SK-N-SH treated with all-trans-retinoic acid at 6 μM for 48 hours (cell line): ENCODE measurements around the gene NAP1L4.

ENCODE experiments used
- ARNTL ChIP-seq: fragments of 450-650 bp; formaldehyde crosslinking; IDR thresholded peaks from 2 replicates; pipeline ENCODE4 v1.5.0; 2020; ENCODE audit warnings: low read depth, mild to moderate bottlenecking, moderate library complexity, borderline replicate concordance
- CSRNP3 ChIP-seq: fragments of 250-450 bp; sonication (Bioruptor Pico); IDR thresholded peaks from 2 replicates; pipeline ENCODE4 v1.5.1; 2021; ENCODE audit warnings: mild to moderate bottlenecking, moderate library complexity
- RARB ChIP-seq: fragments of 250-450 bp; sonication (Bioruptor Pico); IDR thresholded peaks from 2 replicates; pipeline ENCODE4 v1.8.0; 2021; ENCODE audit warnings: mild to moderate bottlenecking, moderate library complexity
- SNAI2 ChIP-seq: fragments of 250-450 bp; sonication (Bioruptor Pico); IDR thresholded peaks from 2 replicates; pipeline ENCODE4 v1.5.0; 2020; ENCODE audit warnings: mild to moderate bottlenecking, moderate library complexity
- TOX ChIP-seq: fragments of 250-450 bp; sonication (Bioruptor Pico); IDR thresholded peaks from 2 replicates; pipeline ENCODE4 v1.8.0; 2021; ENCODE audit warnings: mild to moderate bottlenecking, moderate library complexity, borderline replicate concordance
- ZNF70 ChIP-seq: fragments of 450-650 bp; formaldehyde crosslinking; IDR thresholded peaks from 2 replicates; pipeline ENCODE4 v1.5.0; 2020; ENCODE audit warnings: mild to moderate bottlenecking, moderate library complexity
- TF ChIP-seq, protein P1 (sequence below): fragments of 250-450 bp; sonication (Bioruptor Pico); IDR thresholded peaks from 2 replicates; pipeline ENCODE4 v1.8.0; 2020; ENCODE audit warnings: mild to moderate bottlenecking, moderate library complexity, borderline replicate concordance
- TF ChIP-seq, protein P2 (sequence below): fragments of 250-450 bp; sonication (Bioruptor Pico); IDR thresholded peaks from 2 replicates; pipeline ENCODE4 v1.5.0; 2020; ENCODE audit warnings: mild to moderate bottlenecking, moderate library complexity

DNA sequence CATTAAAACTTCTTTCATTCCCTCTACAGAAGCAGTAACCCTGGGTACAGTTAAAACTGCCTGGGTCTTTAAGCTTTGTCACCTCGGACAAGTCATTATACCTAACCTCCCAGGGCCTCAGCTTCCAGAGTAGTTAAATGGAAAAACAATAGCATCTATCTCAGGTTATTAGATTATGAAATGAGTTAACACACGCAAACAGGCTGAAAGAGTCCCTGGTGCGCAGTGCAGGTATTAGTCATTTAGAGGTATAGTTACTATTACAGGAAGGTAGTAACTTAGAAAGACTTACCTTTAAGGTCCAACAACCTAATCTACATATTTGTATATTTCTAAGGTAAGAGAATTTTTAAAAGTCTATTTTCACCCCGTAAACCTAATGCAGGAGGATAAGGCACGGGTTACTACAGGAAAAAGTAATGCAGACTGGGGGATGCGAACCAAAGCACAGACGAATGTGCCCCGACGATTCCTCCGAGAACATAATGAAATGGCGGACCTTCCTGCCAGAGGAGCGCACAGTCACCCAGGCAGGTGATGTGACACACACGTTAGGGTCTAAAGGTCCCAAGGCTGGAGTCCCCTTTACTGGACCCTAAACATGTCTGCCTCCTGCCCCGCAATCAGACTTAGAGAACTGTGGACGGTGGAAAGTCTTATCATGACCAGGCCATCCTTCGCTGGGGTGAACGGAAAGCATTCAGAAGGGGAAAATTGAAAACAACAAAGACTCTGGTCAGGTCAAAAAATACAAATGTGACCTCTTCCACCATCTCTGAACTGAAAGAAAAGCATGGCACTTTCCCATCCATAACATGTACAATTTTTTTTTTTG lies 1.3 kb downstream of the NAP1L4 start:
- TF ChIP-seq TOX (CRISPR knock-in tag) (no peak), RARB (no peak), CSRNP3 (CRISPR knock-in tag) (no peak), SNAI2 (CRISPR knock-in tag) (no peak), ARNTL (CRISPR knock-in tag) (no peak), ZNF70 (CRISPR knock-in tag) (no peak)
- TF ChIP-seq, protein P1, sequence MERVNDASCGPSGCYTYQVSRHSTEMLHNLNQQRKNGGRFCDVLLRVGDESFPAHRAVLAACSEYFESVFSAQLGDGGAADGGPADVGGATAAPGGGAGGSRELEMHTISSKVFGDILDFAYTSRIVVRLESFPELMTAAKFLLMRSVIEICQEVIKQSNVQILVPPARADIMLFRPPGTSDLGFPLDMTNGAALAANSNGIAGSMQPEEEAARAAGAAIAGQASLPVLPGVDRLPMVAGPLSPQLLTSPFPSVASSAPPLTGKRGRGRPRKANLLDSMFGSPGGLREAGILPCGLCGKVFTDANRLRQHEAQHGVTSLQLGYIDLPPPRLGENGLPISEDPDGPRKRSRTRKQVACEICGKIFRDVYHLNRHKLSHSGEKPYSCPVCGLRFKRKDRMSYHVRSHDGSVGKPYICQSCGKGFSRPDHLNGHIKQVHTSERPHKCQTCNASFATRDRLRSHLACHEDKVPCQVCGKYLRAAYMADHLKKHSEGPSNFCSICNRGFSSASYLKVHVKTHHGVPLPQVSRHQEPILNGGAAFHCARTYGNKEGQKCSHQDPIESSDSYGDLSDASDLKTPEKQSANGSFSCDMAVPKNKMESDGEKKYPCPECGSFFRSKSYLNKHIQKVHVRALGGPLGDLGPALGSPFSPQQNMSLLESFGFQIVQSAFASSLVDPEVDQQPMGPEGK (CRISPR knock-in tag), result no peak
- TF ChIP-seq, protein P2, sequence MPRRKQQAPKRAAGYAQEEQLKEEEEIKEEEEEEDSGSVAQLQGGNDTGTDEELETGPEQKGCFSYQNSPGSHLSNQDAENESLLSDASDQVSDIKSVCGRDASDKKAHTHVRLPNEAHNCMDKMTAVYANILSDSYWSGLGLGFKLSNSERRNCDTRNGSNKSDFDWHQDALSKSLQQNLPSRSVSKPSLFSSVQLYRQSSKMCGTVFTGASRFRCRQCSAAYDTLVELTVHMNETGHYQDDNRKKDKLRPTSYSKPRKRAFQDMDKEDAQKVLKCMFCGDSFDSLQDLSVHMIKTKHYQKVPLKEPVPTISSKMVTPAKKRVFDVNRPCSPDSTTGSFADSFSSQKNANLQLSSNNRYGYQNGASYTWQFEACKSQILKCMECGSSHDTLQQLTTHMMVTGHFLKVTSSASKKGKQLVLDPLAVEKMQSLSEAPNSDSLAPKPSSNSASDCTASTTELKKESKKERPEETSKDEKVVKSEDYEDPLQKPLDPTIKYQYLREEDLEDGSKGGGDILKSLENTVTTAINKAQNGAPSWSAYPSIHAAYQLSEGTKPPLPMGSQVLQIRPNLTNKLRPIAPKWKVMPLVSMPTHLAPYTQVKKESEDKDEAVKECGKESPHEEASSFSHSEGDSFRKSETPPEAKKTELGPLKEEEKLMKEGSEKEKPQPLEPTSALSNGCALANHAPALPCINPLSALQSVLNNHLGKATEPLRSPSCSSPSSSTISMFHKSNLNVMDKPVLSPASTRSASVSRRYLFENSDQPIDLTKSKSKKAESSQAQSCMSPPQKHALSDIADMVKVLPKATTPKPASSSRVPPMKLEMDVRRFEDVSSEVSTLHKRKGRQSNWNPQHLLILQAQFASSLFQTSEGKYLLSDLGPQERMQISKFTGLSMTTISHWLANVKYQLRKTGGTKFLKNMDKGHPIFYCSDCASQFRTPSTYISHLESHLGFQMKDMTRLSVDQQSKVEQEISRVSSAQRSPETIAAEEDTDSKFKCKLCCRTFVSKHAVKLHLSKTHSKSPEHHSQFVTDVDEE (CRISPR knock-in tag), result no peak
